Measurements from ENCODE around the gene SAPCD2.
"Not testable (repeated sequence)": the region's sequence is repeated elsewhere in the genome, so short reads cannot be mapped to it uniquely, and the experiment has no call there.

Gene SAPCD2

GRCh38 chr9:137068539-137069507, 1.5 kb downstream of the SAPCD2 start:
- no peak for DNase-seq
- in situ Hi-C loops (cut with MboI; ENCODE audit: low pct_unique_long_range_greater_than_20kb, low sequenced_read_pairs), result no loop called here

DNA sequence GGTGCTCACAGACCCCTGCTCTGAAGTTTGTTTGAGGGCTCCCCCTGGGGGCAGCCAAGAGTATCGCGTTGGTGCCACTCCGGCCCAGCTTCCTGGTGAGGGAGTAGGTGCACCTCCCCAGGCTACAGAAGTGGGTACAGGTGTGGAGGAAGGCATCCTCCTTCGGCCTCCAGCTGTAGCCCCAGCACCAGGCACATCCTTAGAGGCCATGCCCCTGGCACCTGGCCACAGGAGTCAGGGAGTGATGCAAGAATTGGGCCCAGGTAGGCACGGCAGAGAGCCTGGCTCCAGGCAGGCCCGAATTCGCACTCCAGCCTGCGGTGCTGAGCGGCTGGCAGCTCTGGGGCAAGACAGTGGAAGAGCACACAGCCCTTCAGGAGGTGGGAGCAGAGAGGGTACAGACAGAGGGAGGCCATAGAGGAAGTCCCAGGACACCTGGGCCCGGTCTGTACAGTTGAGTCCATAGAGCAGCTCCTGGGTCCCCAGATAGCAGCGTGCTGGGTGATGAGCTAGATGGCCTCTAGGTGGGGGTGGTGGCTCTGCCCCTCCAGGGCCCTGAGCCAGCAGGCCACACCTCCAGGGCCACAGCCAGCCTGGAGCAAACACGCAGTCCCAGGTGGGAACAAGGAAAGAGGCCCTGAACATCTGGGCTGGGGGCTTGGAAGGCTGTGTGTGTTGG, 2.4 kb downstream of the SAPCD2 start:
- in situ Hi-C loops (cut with MboI; ENCODE audit: low pct_unique_long_range_greater_than_20kb, low sequenced_read_pairs), result no loop called here
- peak; percentile 91 for DNase-seq

- in situ Hi-C loops (cut with MboI; ENCODE audit: low pct_unique_long_range_greater_than_20kb, low sequenced_read_pairs), result no loop called here
- no peak for DNase-seq
Observed at GRCh38 chr9:137066096-137066861, 4.1 kb downstream of the SAPCD2 start.

- in situ Hi-C loops (cut with MboI; ENCODE audit: low pct_unique_long_range_greater_than_20kb, low sequenced_read_pairs), result no loop called here
- DNase-seq, result no peak
Observed at GRCh38 chr9:137065336-137065967, 4.9 kb downstream of the SAPCD2 start.

- no peak for DNase-seq
- in situ Hi-C loops (cut with MboI; ENCODE audit: low pct_unique_long_range_greater_than_20kb, low sequenced_read_pairs), result no loop called here
Observed at GRCh38 chr9:137064880-137065164, 5.5 kb downstream of the SAPCD2 start.

GRCh38 chr9:137064027-137064879, 6.1 kb downstream of the SAPCD2 start:
- in situ Hi-C loops (cut with MboI; ENCODE audit: low pct_unique_long_range_greater_than_20kb, low sequenced_read_pairs), result no loop called here
- DNase-seq, result no peak

GRCh38 chr9:137063311-137064026, 6.9 kb downstream of the SAPCD2 start:
- DNase-seq, result no peak
- in situ Hi-C loops (cut with MboI; ENCODE audit: low pct_unique_long_range_greater_than_20kb, low sequenced_read_pairs), result no loop called here

DNA sequence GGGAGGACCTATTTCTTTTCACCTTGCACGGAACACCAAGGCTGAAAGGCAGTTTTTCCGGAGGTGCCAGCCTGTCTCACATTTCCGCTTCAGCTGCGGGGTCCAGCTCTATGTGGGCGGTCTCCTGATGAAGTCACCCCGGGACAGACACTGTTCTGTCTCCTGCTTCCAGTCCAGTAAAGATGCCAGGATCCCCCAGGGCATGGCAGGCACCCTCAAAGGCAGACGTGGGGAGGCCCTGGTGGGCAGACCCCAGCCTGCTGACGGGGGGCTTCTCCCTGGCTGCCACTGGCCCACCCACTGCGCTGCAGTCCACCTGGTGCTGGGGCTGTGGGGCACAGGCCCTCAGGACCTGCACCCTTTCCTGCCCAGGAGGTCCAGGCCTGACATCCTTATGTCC, 7.6 kb downstream of the SAPCD2 start:
- DNase-seq; in situ Hi-C loops (cut with MboI; ENCODE audit: low pct_unique_long_range_greater_than_20kb, low sequenced_read_pairs): not testable (repeated sequence)

DNA sequence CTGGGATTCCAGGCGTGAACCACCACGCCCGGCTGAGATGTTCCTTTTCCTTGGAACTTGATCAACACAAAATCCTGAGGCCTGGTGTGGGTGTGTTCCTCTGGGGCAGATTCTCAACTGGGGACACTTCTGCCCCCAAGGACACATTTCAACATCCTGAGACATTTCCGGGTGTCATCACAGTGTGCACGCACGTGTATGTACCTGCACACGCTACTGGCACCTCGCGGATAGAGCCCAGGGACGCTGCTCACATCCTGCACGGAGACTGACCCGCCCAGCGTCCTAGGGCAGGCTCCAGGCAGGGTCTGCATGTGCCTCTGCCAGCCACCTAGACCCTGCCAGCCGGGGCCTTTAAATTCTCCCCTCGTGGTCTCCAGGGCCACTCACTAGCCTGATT, 8.0 kb downstream of the SAPCD2 start:
- DNase-seq, result no peak
- in situ Hi-C loops (cut with MboI; ENCODE audit: low pct_unique_long_range_greater_than_20kb, low sequenced_read_pairs), result no loop called here

- in situ Hi-C loops (cut with MboI; ENCODE audit: low pct_unique_long_range_greater_than_20kb, low sequenced_read_pairs), result no loop called here
- DNase-seq, result no peak
Observed at GRCh38 chr9:137058521-137059234, 11.7 kb downstream of the SAPCD2 start.

DNA sequence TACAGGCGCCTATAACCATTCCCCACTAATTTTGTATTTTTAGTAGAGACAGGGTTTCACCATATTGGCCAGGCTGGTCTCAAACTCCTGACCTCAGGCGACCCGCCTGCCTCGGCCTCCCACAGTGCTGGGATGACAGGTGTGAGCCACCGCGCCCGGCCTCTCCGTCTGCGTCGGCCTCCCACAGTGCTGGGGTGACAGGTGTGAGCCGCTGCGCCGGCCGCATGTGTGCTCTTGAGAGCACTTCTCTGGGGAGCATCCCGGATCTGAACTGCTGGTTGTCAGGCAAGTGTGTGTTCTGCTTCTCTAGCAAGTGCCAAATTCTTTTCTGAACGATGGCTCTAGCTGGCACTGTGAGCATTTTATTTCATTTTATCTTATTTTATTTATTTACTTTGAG, 12.8 kb downstream of the SAPCD2 start:
- DNase-seq, result no peak
- in situ Hi-C loops (cut with MboI; ENCODE audit: low pct_unique_long_range_greater_than_20kb, low sequenced_read_pairs), result no loop called here

DNA sequence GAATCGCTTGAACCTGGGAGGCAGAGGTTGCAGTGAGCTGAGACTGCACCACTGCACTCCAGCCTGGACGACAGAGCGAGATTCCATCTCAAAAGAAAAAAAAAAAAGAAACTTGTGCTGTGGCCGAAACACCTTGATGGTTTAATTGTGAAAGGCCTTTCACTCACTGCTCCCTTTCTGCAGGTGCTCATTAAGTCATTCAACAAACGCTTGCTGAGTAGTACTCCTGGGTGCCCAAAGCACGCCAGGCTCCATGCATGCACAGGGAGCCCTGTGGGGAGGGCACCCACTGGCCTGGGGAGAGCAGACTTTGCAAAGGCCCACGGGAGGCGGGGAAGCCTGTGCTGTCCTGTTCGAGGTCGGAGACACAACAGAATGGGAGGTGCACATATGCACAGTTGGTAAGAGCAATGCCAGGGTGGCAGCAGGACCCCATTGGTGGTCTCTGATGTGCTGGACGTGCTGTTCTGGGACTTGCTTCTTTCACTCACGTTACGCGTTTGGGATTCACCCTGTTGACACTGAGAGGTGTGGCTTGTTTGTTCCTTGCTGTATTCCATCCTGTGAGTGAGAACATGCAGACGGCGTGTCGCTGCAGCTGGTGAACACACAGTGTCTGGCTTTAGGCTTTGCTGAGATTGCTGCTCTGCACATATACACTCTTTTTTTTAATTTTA, 13.5 kb downstream of the SAPCD2 start:
- in situ Hi-C loops (cut with MboI; ENCODE audit: low pct_unique_long_range_greater_than_20kb, low sequenced_read_pairs), result no loop called here
- no peak for DNase-seq

DNA sequence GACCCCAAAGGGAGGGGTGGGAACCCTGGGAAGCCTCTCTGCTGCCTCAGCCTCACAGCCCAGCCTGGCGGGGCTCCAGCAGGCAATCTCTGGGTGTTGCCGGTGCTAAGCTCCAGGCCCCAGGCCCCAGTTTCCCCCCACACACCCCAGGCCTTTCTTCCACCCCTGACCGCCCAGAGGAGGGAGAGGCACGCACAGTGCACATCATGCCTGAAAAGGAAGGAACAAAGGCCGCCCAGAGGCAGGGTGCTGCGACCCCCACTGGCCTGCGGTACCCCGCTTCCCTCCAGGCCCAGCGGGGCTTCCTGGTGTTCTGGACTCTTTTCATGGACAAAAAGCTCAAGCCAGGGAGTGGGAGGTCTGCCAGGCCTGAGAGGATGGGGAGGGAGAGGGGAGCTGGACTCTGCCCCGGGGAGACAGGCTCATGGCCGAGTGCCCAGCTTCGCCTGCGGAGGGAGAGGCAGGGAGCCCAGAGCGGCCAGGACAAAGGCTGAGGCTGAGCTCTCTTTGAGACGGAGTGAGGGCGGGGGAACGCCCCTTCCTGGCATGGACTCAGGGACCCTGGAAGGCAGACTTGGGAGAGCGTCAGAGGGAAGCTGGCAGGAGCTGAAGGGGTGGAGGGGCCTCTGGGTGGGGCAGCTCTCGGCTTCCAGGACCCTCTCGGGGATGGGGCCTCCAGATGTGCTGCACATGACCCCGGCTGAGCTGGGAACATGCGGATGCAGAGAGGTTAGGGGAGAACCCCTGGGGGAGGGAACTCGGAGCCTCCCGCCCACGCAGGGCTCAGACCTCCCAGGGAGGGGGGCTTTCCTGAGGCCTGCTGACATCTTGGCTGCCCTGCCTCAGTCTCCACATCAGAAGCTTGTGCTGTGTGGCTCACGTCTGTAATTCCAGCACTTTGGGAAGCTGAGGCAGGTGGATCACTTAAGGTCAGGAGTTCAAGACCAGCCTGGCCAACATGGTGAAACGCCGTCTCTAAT, 14.7 kb downstream of the SAPCD2 start:
- DNase-seq, result no peak
- in situ Hi-C loops (cut with MboI; ENCODE audit: low pct_unique_long_range_greater_than_20kb, low sequenced_read_pairs), result no loop called here

GRCh38 chr9:137054932-137055384, 15.4 kb downstream of the SAPCD2 start:
- no peak for DNase-seq
- in situ Hi-C loops (cut with MboI; ENCODE audit: low pct_unique_long_range_greater_than_20kb, low sequenced_read_pairs), result no loop called here

DNA sequence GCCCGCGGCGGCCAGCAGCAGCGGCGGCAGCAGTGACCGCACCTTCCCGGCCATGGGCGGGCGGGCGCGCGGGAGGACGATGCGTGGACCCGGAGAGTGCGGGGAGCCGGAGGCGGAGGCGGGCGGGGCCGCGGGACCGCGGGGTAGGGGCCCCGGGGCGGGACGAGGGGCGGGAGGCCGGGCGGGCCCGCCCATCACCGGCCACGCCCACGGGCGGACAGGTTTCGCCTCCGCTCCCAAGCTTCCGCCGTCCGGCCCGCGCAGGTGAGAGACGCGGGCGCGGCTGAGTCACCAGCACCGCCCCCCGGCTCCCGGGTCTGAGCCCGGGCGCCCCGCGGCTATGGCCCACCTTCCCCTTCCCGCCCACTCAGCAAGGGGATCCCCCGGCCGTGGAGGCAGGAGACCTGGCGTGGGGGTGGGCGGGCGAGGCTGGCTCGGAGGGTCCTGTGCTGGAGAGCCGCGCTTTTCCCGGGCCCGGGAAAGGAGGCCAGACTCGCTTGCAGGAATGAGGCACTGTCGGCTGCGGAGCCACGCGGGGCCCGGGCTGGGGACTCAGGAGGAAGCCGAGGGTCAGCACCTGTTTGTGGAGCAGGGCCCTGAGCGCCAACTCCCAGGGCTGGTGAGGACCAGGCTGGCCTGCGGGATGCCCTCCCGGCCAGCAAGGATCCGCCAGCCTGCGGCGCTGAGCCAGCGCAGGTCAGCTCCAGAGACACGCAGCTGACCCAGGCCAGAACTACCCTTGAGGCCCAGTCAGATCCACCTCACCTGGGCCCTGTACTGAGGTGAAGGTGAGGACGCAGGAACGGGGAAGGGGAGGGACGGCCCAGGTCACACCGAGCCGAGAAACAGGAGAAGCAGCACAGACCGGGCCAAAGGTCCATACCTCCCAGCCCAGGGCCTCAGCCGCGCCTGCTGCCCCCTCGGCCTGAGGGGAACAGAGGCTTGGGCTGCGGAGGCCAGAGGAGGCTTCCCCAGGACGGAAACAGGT, 16.1 kb downstream of the SAPCD2 start, which contains the start of gene ENTPD2:
ENTPD2 (minus strand) TSS at position 118 of the 988 bp plus-strand sequence; CDS start at position 54, 64 bp downstream.
- no peak for DNase-seq
- in situ Hi-C loops (cut with MboI; ENCODE audit: low pct_unique_long_range_greater_than_20kb, low sequenced_read_pairs), result no loop called here

All from KBM-7 (cell line).